ENCODE results near the gene INMT. TPM values are rescaled to one million over a fixed set of nuclear protein-coding genes. Genes with fewer than 3 reads are reported as not detected.

Gene INMT
- total RNA-seq, 1 donor from 2014 or later, result 35.5 TPM

- H3K4me3 ChIP-seq (ENCODE audit: low read length in 3 of 3), result no peak overlapping the region
- H3K9me3 ChIP-seq (ENCODE audit: control insufficient read depth in 3 of 3, low read length in 3 of 3), result no peaks in the 10 kb centered on the region
- H3K9ac ChIP-seq (ENCODE audit: low read depth in 1 of 3, low read length in 3 of 3), result no peak overlapping the region
- no peak overlapping the region for H3K27ac ChIP-seq (ENCODE audit: low read depth, low read length)
- H3K4me1 ChIP-seq (ENCODE audit: control insufficient read depth in 3 of 3, insufficient read depth in 3 of 3, low read length in 3 of 3), result peaks cover 2 to 9% (median 9%) of the 10 kb centered on the region in 3 donors
- no peaks in the 10 kb centered on the region for H3K27me3 ChIP-seq (ENCODE audit: control insufficient read depth in 3 of 3, insufficient read depth in 3 of 3, low read length in 3 of 3)
- H3K36me3 ChIP-seq (ENCODE audit: control insufficient read depth in 3 of 3, insufficient read depth in 3 of 3, low read length in 3 of 3), result no peaks in the 10 kb centered on the region
Observed at GRCh38 chr7:30744075-30744417, 7.9 kb upstream of the INMT start.

DNA sequence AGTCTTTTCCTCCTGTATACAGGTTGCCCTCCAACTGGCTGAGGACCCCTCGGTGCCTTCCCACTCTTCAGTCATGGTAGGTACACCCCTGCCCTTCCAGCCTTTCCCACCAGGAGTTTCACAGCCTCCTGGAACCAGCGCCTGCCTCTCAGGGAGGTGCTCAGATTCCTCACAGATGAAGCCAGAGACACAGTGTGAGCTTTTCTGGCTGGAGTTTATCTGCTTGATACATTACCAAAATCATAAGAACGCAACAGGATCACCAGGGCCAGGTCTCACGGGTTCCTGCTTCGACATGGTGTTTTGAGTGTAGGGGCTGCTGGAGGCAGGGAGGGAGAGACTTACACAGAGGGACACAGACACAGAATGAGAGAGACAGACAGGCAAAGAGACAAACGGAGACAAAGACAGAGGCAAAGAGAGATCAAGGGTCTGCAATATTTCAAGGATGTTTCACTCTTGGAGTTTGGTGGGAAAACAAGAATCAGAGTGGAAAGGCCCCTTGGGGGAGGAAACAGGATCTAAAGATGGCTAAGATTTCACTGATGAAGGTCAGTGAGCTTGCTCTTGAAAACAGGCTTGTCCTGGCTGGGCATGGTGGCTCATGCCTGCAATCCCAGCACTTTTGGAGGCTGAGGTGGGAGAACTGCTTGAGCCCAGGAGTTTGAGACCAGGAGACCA, 6.5 kb upstream of the INMT start:
- H3K4me3 ChIP-seq (ENCODE audit: low read length in 3 of 3), result no peak overlapping the region
- H3K9me3 ChIP-seq (ENCODE audit: control insufficient read depth in 3 of 3, low read length in 3 of 3), result no peaks in the 10 kb centered on the region
- H3K4me1 ChIP-seq (ENCODE audit: control insufficient read depth in 3 of 3, insufficient read depth in 3 of 3, low read length in 3 of 3), result peaks cover 5 to 14% (median 12%) of the 10 kb centered on the region in 3 donors
- peak overlapping the region in 1 of 3 donors; percentile 45 for H3K9ac ChIP-seq (ENCODE audit: low read depth in 1 of 3, low read length in 3 of 3)
- no peak overlapping the region for H3K27ac ChIP-seq (ENCODE audit: low read depth, low read length)
- H3K27me3 ChIP-seq (ENCODE audit: control insufficient read depth in 3 of 3, insufficient read depth in 3 of 3, low read length in 3 of 3), result no peaks in the 10 kb centered on the region
- no peaks in the 10 kb centered on the region for H3K36me3 ChIP-seq (ENCODE audit: control insufficient read depth in 3 of 3, insufficient read depth in 3 of 3, low read length in 3 of 3)

DNA sequence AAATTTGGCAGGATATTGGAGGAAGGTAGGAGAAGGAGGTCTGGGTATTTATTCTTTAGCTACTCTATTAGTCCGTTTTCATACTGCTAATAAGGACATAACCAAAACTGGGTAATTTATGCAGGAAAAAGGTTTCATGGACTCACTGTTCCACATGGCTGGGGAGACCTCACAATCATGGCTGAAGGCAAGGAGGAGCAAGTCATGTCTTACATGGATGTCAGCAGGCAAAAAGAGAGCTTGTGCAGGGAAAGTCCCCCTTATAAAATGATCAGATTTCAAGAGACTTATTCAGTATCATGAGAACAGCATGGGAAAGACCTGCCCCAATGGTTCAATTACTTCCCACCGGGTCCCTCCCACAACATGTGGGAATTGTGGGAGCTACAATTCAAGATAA, 1.9 kb upstream of the INMT start:
- Histone ChIP-seq H3K27me3 (ENCODE audit: control insufficient read depth in 3 of 3, insufficient read depth in 3 of 3, low read length in 3 of 3) (no peaks in the 10 kb centered on the region), H3K4me1 (ENCODE audit: control insufficient read depth in 3 of 3, insufficient read depth in 3 of 3, low read length in 3 of 3) (peaks cover 41 to 51% (median 50%) of the 10 kb centered on the region in 3 donors), H3K9me3 (ENCODE audit: control insufficient read depth in 3 of 3, low read length in 3 of 3) (no peaks in the 10 kb centered on the region), H3K27ac (ENCODE audit: low read depth, low read length) (peak overlapping the region; percentile 78), H3K36me3 (ENCODE audit: control insufficient read depth in 3 of 3, insufficient read depth in 3 of 3, low read length in 3 of 3) (peaks cover 0 to 3% (median 0%) of the 10 kb centered on the region in 3 donors), H3K9ac (ENCODE audit: low read depth in 1 of 3, low read length in 3 of 3) (no peak overlapping the region), H3K4me3 (ENCODE audit: low read length in 3 of 3) (no peak overlapping the region)

- peak overlapping the region; percentile 15 to 78 (median 68) for H3K4me3 ChIP-seq (ENCODE audit: low read length in 3 of 3)
Observed at GRCh38 chr7:30750683-30751650, 968 bp upstream of the INMT start.

DNA sequence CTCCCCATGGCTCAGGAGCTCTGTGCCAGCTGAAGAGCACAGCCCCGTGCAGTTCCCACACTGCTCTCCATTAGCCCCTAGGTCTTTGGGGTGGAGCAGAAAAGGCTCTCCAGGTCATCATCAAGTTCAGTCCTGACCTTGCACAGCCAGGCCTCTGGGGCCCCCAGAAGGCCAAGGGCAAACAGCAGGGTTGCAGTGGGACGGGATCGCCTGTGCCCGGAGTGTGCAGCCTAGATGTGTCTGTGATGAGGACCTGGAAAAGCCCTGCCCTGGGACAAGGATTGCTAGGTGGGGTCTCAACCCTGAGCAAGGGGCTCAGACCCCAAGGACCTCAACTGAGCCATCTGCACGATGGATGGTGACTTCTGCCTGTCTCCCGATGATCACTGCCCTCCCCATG, 549 bp downstream of the INMT start:
- Histone ChIP-seq H3K36me3 (ENCODE audit: control insufficient read depth in 3 of 3, insufficient read depth in 3 of 3, low read length in 3 of 3) (peaks cover 0 to 4% (median 3%) of the 10 kb centered on the region in 3 donors), H3K27ac (ENCODE audit: low read depth, low read length) (peak overlapping the region; percentile 78), H3K27me3 (ENCODE audit: control insufficient read depth in 3 of 3, insufficient read depth in 3 of 3, low read length in 3 of 3) (no peaks in the 10 kb centered on the region), H3K9me3 (ENCODE audit: control insufficient read depth in 3 of 3, low read length in 3 of 3) (no peaks in the 10 kb centered on the region), H3K9ac (ENCODE audit: low read depth in 1 of 3, low read length in 3 of 3) (peak overlapping the region; percentile 48 to 72 (median 62)), H3K4me3 (ENCODE audit: low read length in 3 of 3) (peak overlapping the region; percentile 51 to 78 (median 68)), H3K4me1 (ENCODE audit: control insufficient read depth in 3 of 3, insufficient read depth in 3 of 3, low read length in 3 of 3) (peaks cover 52 to 63% (median 61%) of the 10 kb centered on the region in 3 donors)

More at GRCh38 chr7:30750683-30751650, 968 bp upstream of the INMT start:
- H3K4me1 ChIP-seq (ENCODE audit: control insufficient read depth in 3 of 3, insufficient read depth in 3 of 3, low read length in 3 of 3), result peaks cover 49 to 55% (median 53%) of the 10 kb centered on the region in 3 donors
- peaks cover 0 to 3% (median 2%) of the 10 kb centered on the region in 3 donors for H3K36me3 ChIP-seq (ENCODE audit: control insufficient read depth in 3 of 3, insufficient read depth in 3 of 3, low read length in 3 of 3)
- H3K27ac ChIP-seq (ENCODE audit: low read depth, low read length), result peak overlapping the region; percentile 78
- H3K9ac ChIP-seq (ENCODE audit: low read depth in 1 of 3, low read length in 3 of 3), result peak overlapping the region; percentile 22 to 62 (median 25)
- no peaks in the 10 kb centered on the region for H3K27me3 ChIP-seq (ENCODE audit: control insufficient read depth in 3 of 3, insufficient read depth in 3 of 3, low read length in 3 of 3)
- no peaks in the 10 kb centered on the region for H3K9me3 ChIP-seq (ENCODE audit: control insufficient read depth in 3 of 3, low read length in 3 of 3)

DNA sequence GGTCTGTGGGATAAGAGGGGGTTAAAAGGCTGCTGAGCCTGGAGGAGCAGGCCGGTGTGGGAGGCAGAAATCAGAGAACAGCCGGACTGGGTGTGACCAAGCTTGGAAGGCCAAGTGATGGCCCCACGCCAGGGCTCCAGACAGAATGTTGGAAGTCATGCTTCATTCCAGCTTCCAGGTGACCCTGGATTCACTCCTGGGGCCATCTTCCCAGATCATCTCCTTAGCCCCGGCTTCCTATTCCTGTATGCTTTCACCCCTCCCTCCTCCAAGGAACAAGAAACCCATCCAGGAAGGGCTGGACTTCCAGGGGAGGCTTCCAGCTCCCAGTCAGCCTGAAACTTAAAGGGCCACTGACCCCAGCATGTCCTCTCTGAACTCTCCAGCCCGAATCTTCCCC, 1.0 kb downstream of the INMT start:
- Histone ChIP-seq H3K27ac (ENCODE audit: low read depth, low read length) (peak overlapping the region; percentile 78), H3K4me3 (ENCODE audit: low read length in 3 of 3) (peak overlapping the region; percentile 51 to 78 (median 68)), H3K36me3 (ENCODE audit: control insufficient read depth in 3 of 3, insufficient read depth in 3 of 3, low read length in 3 of 3) (peaks cover 0 to 5% (median 3%) of the 10 kb centered on the region in 3 donors), H3K27me3 (ENCODE audit: control insufficient read depth in 3 of 3, insufficient read depth in 3 of 3, low read length in 3 of 3) (no peaks in the 10 kb centered on the region), H3K9ac (ENCODE audit: low read depth in 1 of 3, low read length in 3 of 3) (peak overlapping the region; percentile 48 to 72 (median 62)), H3K9me3 (ENCODE audit: control insufficient read depth in 3 of 3, low read length in 3 of 3) (no peaks in the 10 kb centered on the region), H3K4me1 (ENCODE audit: control insufficient read depth in 3 of 3, insufficient read depth in 3 of 3, low read length in 3 of 3) (peaks cover 55 to 66% (median 63%) of the 10 kb centered on the region in 3 donors)

- peaks cover 55 to 66% (median 63%) of the 10 kb centered on the region in 3 donors for H3K4me1 ChIP-seq (ENCODE audit: control insufficient read depth in 3 of 3, insufficient read depth in 3 of 3, low read length in 3 of 3)
- no peak overlapping the region for H3K9ac ChIP-seq (ENCODE audit: low read depth in 1 of 3, low read length in 3 of 3)
- no peaks in the 10 kb centered on the region for H3K27me3 ChIP-seq (ENCODE audit: control insufficient read depth in 3 of 3, insufficient read depth in 3 of 3, low read length in 3 of 3)
- no peak overlapping the region for H3K27ac ChIP-seq (ENCODE audit: low read depth, low read length)
- H3K9me3 ChIP-seq (ENCODE audit: control insufficient read depth in 3 of 3, low read length in 3 of 3), result no peaks in the 10 kb centered on the region
- peak overlapping the region in 1 of 3 donors; percentile 43 for H3K4me3 ChIP-seq (ENCODE audit: low read length in 3 of 3)
- H3K36me3 ChIP-seq (ENCODE audit: control insufficient read depth in 3 of 3, insufficient read depth in 3 of 3, low read length in 3 of 3), result peaks cover 0 to 5% (median 3%) of the 10 kb centered on the region in 3 donors
Observed at GRCh38 chr7:30754315-30754877, 2.5 kb downstream of the INMT start.

DNA sequence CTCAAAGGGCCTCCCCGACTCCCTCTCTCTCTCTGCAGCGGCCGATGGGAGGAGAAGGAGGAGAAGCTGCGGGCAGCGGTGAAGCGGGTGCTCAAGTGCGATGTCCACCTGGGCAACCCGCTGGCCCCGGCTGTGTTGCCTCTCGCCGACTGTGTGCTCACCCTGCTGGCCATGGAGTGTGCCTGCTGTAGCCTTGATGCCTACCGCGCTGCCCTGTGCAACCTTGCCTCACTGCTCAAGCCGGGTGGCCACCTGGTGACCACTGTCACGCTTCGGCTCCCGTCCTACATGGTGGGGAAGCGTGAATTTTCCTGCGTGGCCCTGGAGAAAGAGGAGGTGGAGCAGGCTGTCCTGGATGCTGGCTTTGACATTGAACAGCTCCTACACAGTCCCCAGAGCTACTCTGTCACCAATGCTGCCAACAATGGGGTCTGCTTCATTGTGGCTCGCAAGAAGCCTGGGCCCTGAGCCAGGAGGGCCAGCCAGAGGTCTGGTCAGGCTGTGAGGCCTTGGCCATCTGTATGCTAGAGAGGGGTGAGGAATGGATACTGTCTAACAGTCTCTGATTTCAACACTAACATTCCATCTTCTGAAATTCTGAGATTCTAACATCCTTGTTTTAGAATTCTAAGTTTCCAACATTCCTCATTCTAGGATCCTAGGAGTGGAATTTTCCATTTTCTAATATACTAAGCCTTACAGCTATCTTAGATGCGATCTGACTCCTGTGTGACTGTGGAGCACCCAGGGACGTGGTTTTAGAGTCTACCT, 3.6 kb downstream of the INMT start:
- Histone ChIP-seq H3K27ac (ENCODE audit: low read depth, low read length) (no peak overlapping the region), H3K4me1 (ENCODE audit: control insufficient read depth in 3 of 3, insufficient read depth in 3 of 3, low read length in 3 of 3) (peaks cover 52 to 58% (median 58%) of the 10 kb centered on the region in 3 donors), H3K9ac (ENCODE audit: low read depth in 1 of 3, low read length in 3 of 3) (peak overlapping the region in 1 of 3 donors; percentile 51), H3K9me3 (ENCODE audit: control insufficient read depth in 3 of 3, low read length in 3 of 3) (no peaks in the 10 kb centered on the region), H3K36me3 (ENCODE audit: control insufficient read depth in 3 of 3, insufficient read depth in 3 of 3, low read length in 3 of 3) (peaks cover 0 to 5% (median 3%) of the 10 kb centered on the region in 3 donors), H3K4me3 (ENCODE audit: low read length in 3 of 3) (peak overlapping the region in 2 of 3 donors; percentile 41 to 43), H3K27me3 (ENCODE audit: control insufficient read depth in 3 of 3, insufficient read depth in 3 of 3, low read length in 3 of 3) (no peaks in the 10 kb centered on the region)

DNA sequence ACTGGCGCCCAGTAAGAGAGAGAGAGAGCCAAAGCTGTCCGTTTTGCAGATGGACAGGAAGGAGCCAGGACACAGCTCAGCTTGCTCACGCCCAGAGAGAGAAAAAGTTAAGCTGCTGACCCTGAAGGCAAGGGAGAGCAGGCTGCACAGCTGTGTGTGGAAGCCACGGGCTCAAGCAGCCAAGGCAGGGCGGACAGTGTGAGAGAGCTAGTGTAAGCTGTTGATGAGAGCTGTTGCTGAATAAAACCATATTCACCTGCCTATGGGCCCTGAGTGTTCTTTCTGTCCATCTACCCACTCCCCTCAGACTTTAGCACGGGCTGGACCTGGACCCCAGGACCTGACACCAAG, 5.4 kb downstream of the INMT start:
- Histone ChIP-seq H3K27me3 (ENCODE audit: control insufficient read depth in 3 of 3, insufficient read depth in 3 of 3, low read length in 3 of 3) (no peaks in the 10 kb centered on the region), H3K9me3 (ENCODE audit: control insufficient read depth in 3 of 3, low read length in 3 of 3) (no peaks in the 10 kb centered on the region), H3K9ac (ENCODE audit: low read depth in 1 of 3, low read length in 3 of 3) (peak overlapping the region in 1 of 3 donors; percentile 11), H3K36me3 (ENCODE audit: control insufficient read depth in 3 of 3, insufficient read depth in 3 of 3, low read length in 3 of 3) (peaks cover 0 to 5% (median 3%) of the 10 kb centered on the region in 3 donors), H3K4me1 (ENCODE audit: control insufficient read depth in 3 of 3, insufficient read depth in 3 of 3, low read length in 3 of 3) (peaks cover 40 to 49% (median 40%) of the 10 kb centered on the region in 3 donors), H3K27ac (ENCODE audit: low read depth, low read length) (no peak overlapping the region), H3K4me3 (ENCODE audit: low read length in 3 of 3) (no peak overlapping the region)
